H1 (cell line): ENCODE results near the gene GDPGP1. TPM values are rescaled to one million over a fixed set of nuclear protein-coding genes. Genes with fewer than 3 reads are reported as not detected.
A peak's percentile ranks its signal among the peaks of the same experiment; 100 is the strongest.

Experiments used
- CTCF ChIA-PET: fragments of 300-600 bp; sonication (Branson Sonifier 250); formaldehyde crosslinking; loops from one replicate; lab custom pipeline; 2021; ENCODE audit not compliant: partially characterized antibody; lab: Charles Lee
- POLR2A ChIA-PET: fragments of 300-600 bp; sonication (Branson Sonifier 250); formaldehyde crosslinking; loops from one replicate; lab custom pipeline; 2021; ENCODE audit warnings: inconsistent platforms; ENCODE audit not compliant: partially characterized antibody; lab: Charles Lee
- DNase-seq, 2 experiments: peaks; one replicate each; pipeline versions ENCODE4 v3.0.0 to v3.0.0-alpha.2; 2010 to 2022; ENCODE audit warnings: low spot score in 2 of 2, low read depth in 1 of 2, mixed read lengths in 1 of 2
- FAIRE-seq: peaks from 2 replicates; lab custom pipeline; 2011; peaks lifted over from hg19 to GRCh38; lab: Jason Lieb, UNC
- H2AFZ ChIP-seq: 2 replicates; pipeline ENCODE4 v1.8.1; 2012; ENCODE audit warnings: low read length, inconsistent platforms
- H2AK5ac ChIP-seq: 2 replicates; pipeline ENCODE4 v1.6.1; 2013; ENCODE audit warnings: low read depth, low read length
- H2BK120ac ChIP-seq: replicated peaks from 2 replicates; pipeline ENCODE3; 2013; ENCODE audit warnings: low read depth, low read length, inconsistent platforms
- H2BK12ac ChIP-seq: 2 replicates; pipeline ENCODE4 v1.6.1; 2013; ENCODE audit warnings: low read depth, low read length
- H2BK15ac ChIP-seq: 2 replicates; pipeline ENCODE4 v1.6.1; 2013; ENCODE audit warnings: low read length
- H2BK20ac ChIP-seq: 2 replicates; pipeline ENCODE4 v1.6.1; 2013; ENCODE audit warnings: low read length
- H2BK5ac ChIP-seq: 2 replicates; pipeline ENCODE4 v1.6.1; 2013; ENCODE audit warnings: low read depth, low read length
- H3K14ac ChIP-seq: 2 replicates; pipeline ENCODE4 v1.6.1; 2013; ENCODE audit warnings: inconsistent platforms; ENCODE audit not compliant: insufficient read length
- H3K18ac ChIP-seq: 2 replicates; pipeline ENCODE4 v1.6.1; 2013; ENCODE audit warnings: low read length; ENCODE audit errors: extremely low read depth
- H3K23ac ChIP-seq: 2 replicates; pipeline ENCODE4 v1.6.1; 2013; ENCODE audit warnings: inconsistent platforms; ENCODE audit not compliant: insufficient read length
- H3K23me2 ChIP-seq: 2 replicates; pipeline ENCODE4 v1.6.1; 2013; ENCODE audit warnings: low read depth, low read length
- H3K27ac ChIP-seq: 2 replicates; pipeline ENCODE4 v1.6.1; 2011; ENCODE audit warnings: low read depth, low read length, inconsistent platforms
- H3K27me3 ChIP-seq, 4 experiments: replicated peaks in 1 of 4; 1 replicate in 1 of 4; 2 replicates in 3 of 4; pipeline versions ENCODE4 v1.6.1 to v1.8.1; 2011 to 2013; ENCODE audit warnings: low read length in 3 of 4, mild to moderate bottlenecking in 3 of 4, inconsistent platforms in 2 of 4, mixed read lengths in 2 of 4, moderate library complexity in 1 of 4; ENCODE audit not compliant: control insufficient read depth in 3 of 4, insufficient read depth in 3 of 4; ENCODE audit errors: extremely low read depth in 1 of 4
- H3K36me3 ChIP-seq, 4 experiments: 2 replicates each; pipeline versions ENCODE4 v1.6.1 to v1.8.1; 2011 to 2013; ENCODE audit warnings: mild to moderate bottlenecking in 4 of 4, low read length in 3 of 4, moderate library complexity in 2 of 4, control low read depth in 1 of 4, inconsistent platforms in 1 of 4; ENCODE audit not compliant: insufficient read depth in 4 of 4, control insufficient read depth in 2 of 4
- H3K4ac ChIP-seq: replicated peaks from 2 replicates; pipeline ENCODE3; 2013; ENCODE audit warnings: low read length, low read depth, mixed read lengths, inconsistent platforms; ENCODE audit not compliant: insufficient read length
- H3K4me1 ChIP-seq, 4 experiments: replicated peaks in 1 of 4; 1 replicate in 1 of 4; 2 replicates in 3 of 4; pipeline versions ENCODE4 v1.6.1 to v1.8.1; 2011 to 2013; ENCODE audit warnings: low read length in 3 of 4, inconsistent platforms in 2 of 4, mixed read lengths in 1 of 4; ENCODE audit not compliant: insufficient read depth in 4 of 4, control insufficient read depth in 3 of 4
- H3K4me2 ChIP-seq, 2 experiments: 2 replicates each; pipeline versions ENCODE4 v1.6.1 to v1.8.1; 2011 to 2013; ENCODE audit warnings: low read depth in 2 of 2, low read length in 2 of 2, control low read depth in 1 of 2, inconsistent platforms in 1 of 2, mild to moderate bottlenecking in 1 of 2; ENCODE audit not compliant: insufficient read depth in 1 of 2
- H3K4me3 ChIP-seq, 4 experiments: fragments of 200-600, 300-600 bp in 1 of 4; sonication (generic), shearing (Covaris generic), sonication (Bioruptor Twin) in 1 of 4; 2 replicates each; pipeline versions ENCODE4 v1.5.1 to v1.8.1; 2011 to 2016; ENCODE audit warnings: low read length in 4 of 4, low read depth in 3 of 4, control low read depth in 2 of 4, inconsistent platforms in 2 of 4, mild to moderate bottlenecking in 2 of 4, mixed read lengths in 1 of 4, moderate library complexity in 1 of 4; ENCODE audit not compliant: insufficient read depth in 2 of 4; ENCODE audit errors: extremely low read depth in 1 of 4
- H3K56ac ChIP-seq: replicated peaks from 2 replicates; pipeline ENCODE3; 2013; ENCODE audit warnings: low read depth, mild to moderate bottlenecking, mixed read lengths, low read length, inconsistent platforms; ENCODE audit not compliant: insufficient read length
- H3K79me1 ChIP-seq: 2 replicates; pipeline ENCODE4 v1.6.1; 2013; ENCODE audit warnings: low read depth, low read length, control low read depth
- H3K79me2 ChIP-seq, 2 experiments: 2 replicates each; pipeline versions ENCODE4 v1.6.1 to v1.8.1; 2012 to 2013; ENCODE audit warnings: low read length in 2 of 2, mild to moderate bottlenecking in 2 of 2, inconsistent platforms in 1 of 2; ENCODE audit not compliant: insufficient read depth in 2 of 2, control insufficient read depth in 1 of 2
- H3K9ac ChIP-seq, 4 experiments: replicated peaks in 1 of 4; 1 replicate in 1 of 4; 2 replicates in 3 of 4; pipeline versions ENCODE4 v1.6.1 to v1.8.1; 2011 to 2013; ENCODE audit warnings: low read depth in 3 of 4, low read length in 3 of 4, control low read depth in 2 of 4, mild to moderate bottlenecking in 2 of 4, moderate library complexity in 2 of 4, inconsistent platforms in 1 of 4; ENCODE audit errors: extremely low read depth in 1 of 4
- H3K9me3 ChIP-seq, 2 experiments: 2 replicates each; pipeline versions ENCODE4 v1.6.1 to v1.8.1; 2012 to 2013; ENCODE audit warnings: mild to moderate bottlenecking in 2 of 2, moderate library complexity in 2 of 2, control low read depth in 1 of 2, inconsistent platforms in 1 of 2, low read depth in 1 of 2, low read length in 1 of 2, mixed read lengths in 1 of 2; ENCODE audit not compliant: insufficient read depth in 2 of 2
- H4K20me1 ChIP-seq, 2 experiments: replicated peaks in 1 of 2; 2 replicates each; pipeline versions ENCODE3 to v1.8.1; 2011 to 2013; ENCODE audit warnings: inconsistent platforms in 2 of 2, low read length in 2 of 2, mild to moderate bottlenecking in 1 of 2; ENCODE audit not compliant: insufficient read depth in 2 of 2, control insufficient read depth in 1 of 2
- H4K5ac ChIP-seq: 2 replicates; pipeline ENCODE4 v1.6.1; 2013; ENCODE audit warnings: low read length, low read depth, mixed read lengths, inconsistent platforms; ENCODE audit not compliant: insufficient read length
- H4K8ac ChIP-seq: 2 replicates; pipeline ENCODE4 v1.8.0; 2013; ENCODE audit warnings: mild to moderate bottlenecking, moderate library complexity, low read length, inconsistent platforms; ENCODE audit not compliant: insufficient read depth; ENCODE audit errors: extremely low read depth
- H4K91ac ChIP-seq: replicated peaks from 2 replicates; pipeline ENCODE3; 2013; ENCODE audit warnings: low read length, mixed read lengths, inconsistent platforms; ENCODE audit not compliant: insufficient read length
- BACH1 ChIP-seq: IDR thresholded peaks from 2 replicates; pipeline ENCODE4 v1.6.1; 2012; ENCODE audit warnings: low read length, improper control_type of control experiment
- CHD1 ChIP-seq: IDR thresholded peaks from 2 replicates; pipeline ENCODE4 v1.6.1; 2012; ENCODE audit warnings: low read depth, low read length, improper control_type of control experiment
- FOSL1 ChIP-seq: IDR thresholded peaks from 2 replicates; pipeline ENCODE4 v1.6.1; 2011; ENCODE audit warnings: mild to moderate bottlenecking, low read depth, low read length, moderate library complexity; ENCODE audit not compliant: insufficient read depth
- HDAC6 ChIP-seq: IDR thresholded peaks from one replicate; pipeline ENCODE4 v1.7.1; 2012; ENCODE audit warnings: low read depth, mild to moderate bottlenecking, inconsistent platforms, low read length, moderate library complexity
- RAD21 ChIP-seq, 2 experiments: IDR thresholded peaks in 1 of 2; conservative IDR thresholded peaks in 1 of 2; 2 replicates each; pipeline ENCODE4 v1.6.1; 2011; ENCODE audit warnings: low read depth in 2 of 2, low read length in 2 of 2, improper control_type of control experiment in 1 of 2, inconsistent platforms in 1 of 2, mild to moderate bottlenecking in 1 of 2, moderate library complexity in 1 of 2
- SIRT6 ChIP-seq: IDR thresholded peaks from one replicate; pipeline ENCODE4 v1.7.1; 2012; ENCODE audit warnings: low read length, inconsistent platforms
- WGBS, 2 experiments: shearing (Covaris generic) in 1 of 2; methylation state at CpG; one replicate each; pipeline versions ENCODE4 v1.1.6 to v1.1.7; 2013 to 2015; ENCODE audit warnings: low lambda C conversion rate in 2 of 2, mixed read lengths in 2 of 2, inconsistent platforms in 1 of 2, low coverage in 1 of 2, missing lambda C conversion rate in 1 of 2; ENCODE audit not compliant: insufficient replicate concordance in 2 of 2, insufficient coverage in 1 of 2, insufficient read length in 1 of 2; ENCODE audit errors: extremely low coverage in 1 of 2, missing lambda C conversion rate in 1 of 2; 5-methylcytosine and 5-hydroxymethylcytosine counted together
- polyA plus RNA-seq, 7 experiments: library from polyadenylated mRNA; depleted of rRNA in 3 of 7; stranded (reverse) in 5 of 7; unstranded in 2 of 7; fragments of >200 nt in 5 of 7; fragments of 200-250 nt in 2 of 7; gene quantifications; 1 replicate in 5 of 7; 2 replicates in 1 of 7; 4 replicates in 1 of 7; pipeline versions ENCODE4 v1.2.1 to v1.2.3, GENCODE V29; 2011 to 2013; ENCODE audit warnings: missing spikeins in 2 of 7, mixed read lengths in 2 of 7
- total RNA-seq: library from RNA; stranded (reverse); fragmentation: NEBNext Ultra II Directional; extraction: Animal tissue kit (Norgen Biotek cat#: 25700); gene quantifications from 2 replicates; pipeline ENCODE4 v1.2.1, GENCODE V29; 2021

The GDPGP1 gene
- total and polyA plus RNA-seq, 2 of the 8 experiments (the other 6 are each of a cell fraction or from before 2014, with no cell fraction given), result 1.8 to 5.6 TPM

DNA sequence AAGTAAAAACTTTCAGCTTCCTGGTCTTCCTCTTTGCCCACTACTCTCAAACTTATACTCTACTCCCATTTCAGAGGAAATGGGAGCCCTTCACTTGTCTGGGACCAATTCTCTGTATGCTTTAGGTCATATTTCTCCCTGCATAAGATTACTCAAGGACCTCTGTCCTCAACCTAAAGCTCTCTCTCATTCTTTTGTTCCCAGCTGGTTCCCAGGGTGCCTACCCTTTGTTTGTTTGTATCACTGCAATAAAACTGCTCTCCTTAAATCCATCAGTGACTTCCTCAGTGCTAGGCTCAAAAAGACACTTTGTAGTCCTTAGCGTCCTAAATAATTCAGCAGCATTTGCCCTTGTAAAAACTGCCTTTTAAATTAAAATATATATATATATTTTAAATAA is 34.4 kb downstream of the GDPGP1 start:
- H2BK12ac ChIP-seq, result no peak overlapping the region
- H2BK120ac ChIP-seq, result no peak overlapping the region
- H3K14ac ChIP-seq, result no peak overlapping the region
- peaks cover 2 to 12% of the 10 kb centered on the region in 2 experiments for H4K20me1 ChIP-seq
- H4K8ac ChIP-seq, result no peak overlapping the region
- H2BK20ac ChIP-seq, result no peak overlapping the region
- H3K4ac ChIP-seq, result no peak overlapping the region
- H3K9me3 ChIP-seq, result no peaks in the 10 kb centered on the region
- no peak overlapping the region for H3K18ac ChIP-seq
- H2BK15ac ChIP-seq, result no peak overlapping the region
- H3K56ac ChIP-seq, result no peak overlapping the region
- no peak overlapping the region for H4K91ac ChIP-seq
- H3K79me1 ChIP-seq, result peaks cover 10% of the 10 kb centered on the region
- H3K9ac ChIP-seq, result no peak overlapping the region
- peak overlapping the region; percentile 34 to 94; a peak in 3 of 4 replicates for H3K4me2 ChIP-seq
- H3K27me3 ChIP-seq, result no peaks in the 10 kb centered on the region
- peak overlapping the region in 2 of 4 experiments; percentile 2 to 76; a peak in 1 of 8 replicates for H3K4me3 ChIP-seq
- no peak overlapping the region for H3K27ac ChIP-seq
- peaks cover 10% of the 10 kb centered on the region for H3K23me2 ChIP-seq
- POLR2A ChIA-PET, result interaction anchor here (0.6 to 1.7 kb wide), 8 partner anchors 8 to 145 kb away, joined by 3 to 4 read pairs (median 3); partner anchors contain the start of genes CIB1, GDPGP1 and TTLL13
- H2AK5ac ChIP-seq, result no peak overlapping the region
- H3K36me3 ChIP-seq, result peaks cover 6 to 46% (median 21%) of the 10 kb centered on the region in 4 experiments
- H2BK5ac ChIP-seq, result no peak overlapping the region
- FAIRE-seq, result no peak
- H3K23ac ChIP-seq, result no peak overlapping the region
- WGBS, 2 experiments, result 60% methylated on average over 1 of the region's 1 CpG; no CpG with 5 or more reads in 1 of the 2 experiments
- no peak overlapping the region for H2AFZ ChIP-seq
- peaks cover 0 to 15% (median 7%) of the 10 kb centered on the region in 4 experiments; a peak in 5 of 7 replicates for H3K4me1 ChIP-seq
- TF ChIP-seq BACH1 (no peak), HDAC6 (no peak), RAD21 (IDR thresholded peaks at IDR 0.05 in 1 of 2, conservative IDR thresholded peaks at IDR 0.05 in 1 of 2; ENCODE audit: low read depth in 2 of 2, low read length in 2 of 2) (no peak), CHD1 (no peak), SIRT6 (no peak), FOSL1 (no peak)
- no peak for DNase-seq
- no peak overlapping the region for H4K5ac ChIP-seq
- CTCF ChIA-PET, result interaction anchor here (0.6 to 1.9 kb wide), 8 partner anchors 9 to 116 kb away, joined by 3 to 6 read pairs (median 3); partner anchors contain the start of gene TTLL13
- H3K79me2 ChIP-seq, result peaks cover 12 to 72% of the 10 kb centered on the region in 2 experiments
